Endothelial cell of umbilical vein (primary cell): ENCODE data around the gene HSPA5. TPM values are rescaled to one million over a fixed set of nuclear protein-coding genes. Genes with fewer than 3 reads are reported as not detected.

ENCODE experiments used
- BruUV-seq: library from RNA; stranded (reverse); fragments of 400-500 nt; replicated peaks from 2 replicates; lab custom pipeline; 2021; lab: Mats Ljungman, UMichigan
- CTCF ChIA-PET: fragments of 300-600, 350-600 bp; sonication (Branson Sonifier 250); formaldehyde crosslinking; loops from one replicate; lab custom pipeline; 2021; ENCODE audit warnings: antibody characterized with exemption, inconsistent platforms; lab: Charles Lee
- POLR2A ChIA-PET: fragments of 300-600, 350-600 bp; sonication (Branson Sonifier 250); formaldehyde crosslinking; loops from one replicate; lab custom pipeline; 2021; ENCODE audit warnings: antibody characterized with exemption, inconsistent platforms; lab: Charles Lee
- DNase-seq: peaks from one replicate; pipeline ENCODE4 v3.0.0-alpha.2; 2011; ENCODE audit warnings: low read depth, low spot score
- FAIRE-seq: peaks from 2 replicates; lab custom pipeline; 2011; peaks lifted over from hg19 to GRCh38; lab: Jason Lieb, UNC
- H2AFZ ChIP-seq: 2 replicates; pipeline ENCODE4 v1.6.0; 2012; ENCODE audit warnings: low read depth, low read length, control low read depth, inconsistent platforms
- H3K27ac ChIP-seq: 2 replicates; pipeline ENCODE4 v1.5.1; 2011; ENCODE audit warnings: low read depth, mild to moderate bottlenecking, control low read depth, low read length, moderate library complexity; ENCODE audit not compliant: insufficient read depth
- H3K27me3 ChIP-seq, 2 experiments: 2 replicates each; pipeline versions ENCODE4 v1.6.0 to v1.6.1; 2011; ENCODE audit warnings: low read length in 2 of 2, mixed read lengths in 1 of 2; ENCODE audit not compliant: control insufficient read depth in 2 of 2, insufficient read depth in 2 of 2
- H3K36me3 ChIP-seq, 2 experiments: 2 replicates in 1 of 2; 3 replicates in 1 of 2; pipeline ENCODE4 v1.5.1; 2011; ENCODE audit warnings: low read length in 2 of 2, mild to moderate bottlenecking in 1 of 2, moderate library complexity in 1 of 2; ENCODE audit not compliant: control insufficient read depth in 2 of 2, insufficient read depth in 2 of 2; ENCODE audit errors: extremely low read depth in 1 of 2
- H3K4me1 ChIP-seq: 3 replicates; pipeline ENCODE4 v1.5.1; 2011; ENCODE audit warnings: mild to moderate bottlenecking, low read length; ENCODE audit not compliant: control insufficient read depth, insufficient read depth; ENCODE audit errors: extremely low read depth
- H3K4me2 ChIP-seq: 2 replicates; pipeline ENCODE4 v1.6.1; 2011; ENCODE audit warnings: low read length, control low read depth, mixed read lengths; ENCODE audit not compliant: insufficient read depth
- H3K4me3 ChIP-seq, 3 experiments: fragments of 200-600 bp in 1 of 3; sonication (generic), shearing (Covaris generic) in 1 of 3; replicated peaks in 1 of 3; 2 replicates each; pipeline ENCODE4 v1.5.1; 2011 to 2016; ENCODE audit warnings: control low read depth in 3 of 3, low read length in 3 of 3, mild to moderate bottlenecking in 2 of 3, inconsistent platforms in 1 of 3, low read depth in 1 of 3, moderate library complexity in 1 of 3; ENCODE audit not compliant: insufficient read depth in 1 of 3
- H3K79me2 ChIP-seq: 2 replicates; pipeline ENCODE4 v1.6.0; 2012; ENCODE audit warnings: low read length, inconsistent platforms; ENCODE audit not compliant: control insufficient read depth, insufficient read depth
- H3K9ac ChIP-seq: replicated peaks from 2 replicates; pipeline ENCODE3; 2011; ENCODE audit warnings: low read length, control low read depth; ENCODE audit not compliant: insufficient read depth; ENCODE audit errors: extremely low read depth
- H3K9me1 ChIP-seq: replicated peaks from 3 replicates; pipeline ENCODE4 v1.6.0; 2011; ENCODE audit warnings: mild to moderate bottlenecking, low read length; ENCODE audit not compliant: control insufficient read depth, insufficient read depth; ENCODE audit errors: extremely low read depth
- H3K9me3 ChIP-seq: replicated peaks from 2 replicates; pipeline ENCODE4 v1.5.1; 2012; ENCODE audit warnings: low read length, inconsistent platforms; ENCODE audit not compliant: control insufficient read depth, insufficient read depth
- H4K20me1 ChIP-seq: replicated peaks from 2 replicates; pipeline ENCODE3; 2011; ENCODE audit warnings: mild to moderate bottlenecking, low read length; ENCODE audit not compliant: control insufficient read depth, insufficient read depth; ENCODE audit errors: extremely low read depth
- EZH2 ChIP-seq: IDR thresholded peaks from 2 replicates; pipeline ENCODE4 v1.6.1; 2012; ENCODE audit warnings: borderline replicate concordance, low read depth, mild to moderate bottlenecking, moderate library complexity, low read length, inconsistent platforms; ENCODE audit not compliant: severe bottlenecking
- FOS ChIP-seq: IDR thresholded peaks from 2 replicates; pipeline ENCODE4 v1.6.1; 2011; ENCODE audit warnings: mild to moderate bottlenecking, low read length, moderate library complexity, borderline replicate concordance; ENCODE audit not compliant: insufficient read depth
- GATA2 ChIP-seq: IDR thresholded peaks from 2 replicates; pipeline ENCODE4 v1.7.0; 2011; ENCODE audit warnings: low read depth, mild to moderate bottlenecking, moderate library complexity, mixed read lengths, low read length; ENCODE audit not compliant: insufficient read length, insufficient read depth
- JUN ChIP-seq: IDR thresholded peaks from 2 replicates; pipeline ENCODE4 v1.6.1; 2011; ENCODE audit warnings: borderline replicate concordance, low read depth; ENCODE audit not compliant: insufficient read length, insufficient read depth
- MYC ChIP-seq: IDR thresholded peaks from one replicate; pipeline ENCODE4 v1.6.1; 2011; ENCODE audit warnings: mild to moderate bottlenecking, low read depth, low read length
- POLR2A ChIP-seq: IDR thresholded peaks from 2 replicates; pipeline ENCODE4 v1.6.1; 2012; ENCODE audit warnings: low read depth, mild to moderate bottlenecking, control low read depth, low read length
- POLR2AphosphoS5 ChIP-seq: IDR thresholded peaks from 2 replicates; pipeline ENCODE4 v1.6.1; 2012; ENCODE audit warnings: low read depth, mild to moderate bottlenecking, control low read depth, low read length, moderate library complexity; ENCODE audit not compliant: insufficient read depth
- dilution Hi-C: fragments of 300-500 bp; cut with MboI; formaldehyde crosslinking; loops from one replicate; pipeline ENCODE4 v1.15.0; 2019; ENCODE audit warnings: low sequenced_read_pairs; ENCODE audit not compliant: extremely low pct_ligation_motif_present
- intact Hi-C: fragments of 100-400 bp; cut with micrococcal nuclease; formaldehyde crosslinking; loops from one replicate; pipeline ENCODE4 v1.10.0; 2022
- polyA plus RNA-seq, 4 experiments: library from polyadenylated mRNA; depleted of rRNA in 3 of 4; stranded (reverse) in 3 of 4; unstranded in 1 of 4; fragments of >200 nt; gene quantifications; 2 replicates each; pipeline versions ENCODE4 v1.2.1 to v1.2.3, GENCODE V29; 2011 to 2012; ENCODE audit warnings: missing spikeins in 1 of 4
- total RNA-seq: library from RNA; stranded (reverse); gene quantifications from 2 replicates; pipeline ENCODE4 v1.2.3, GENCODE V29; 2021
- TF ChIP-seq, protein P1 (sequence below): IDR thresholded peaks from 2 replicates; pipeline ENCODE4 v1.6.1; 2011; ENCODE audit not compliant: insufficient read depth, insufficient read length
- TF ChIP-seq, protein P2 (sequence below), 2 donors: IDR thresholded peaks; 1 replicate in 1 of 2; 2 replicates in 1 of 2; pipeline ENCODE4 v1.5.1; 2011; ENCODE audit warnings: low read length in 2 of 2, mild to moderate bottlenecking in 2 of 2, moderate library complexity in 2 of 2, control low read depth in 1 of 2, inconsistent platforms in 1 of 2, low read depth in 1 of 2; ENCODE audit not compliant: insufficient read depth in 1 of 2; ENCODE audit errors: extremely low read depth in 1 of 2

The HSPA5 gene
- total and polyA plus RNA-seq, 2 donors (not counting 3 experiments of a cell fraction or from before 2014, with no cell fraction given) = 247 to 538 TPM

DNA sequence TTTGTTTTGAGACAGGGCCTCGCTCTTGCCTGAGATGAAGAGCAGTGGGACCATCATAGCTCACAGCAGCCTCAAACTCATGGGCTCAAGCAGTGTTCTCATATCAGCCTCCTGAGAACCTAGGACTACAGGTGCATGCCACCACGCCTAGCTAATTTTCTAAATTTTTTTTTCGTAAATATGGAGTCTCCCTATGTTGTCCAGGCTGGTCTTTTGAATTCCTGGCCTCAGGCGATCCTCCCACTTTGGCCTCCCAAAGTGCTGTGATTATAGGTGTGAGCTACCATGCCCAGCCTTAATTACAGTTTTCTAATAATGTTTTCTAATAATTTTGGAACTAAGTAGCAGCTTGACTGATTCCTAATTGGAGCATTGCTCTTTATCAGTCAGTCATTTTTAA is 35.6 kb upstream of the HSPA5 start:
- no peak overlapping the region for H3K4me2 ChIP-seq
- intact Hi-C loops = no loop called here
- DNase-seq = no peak
- FAIRE-seq = no peak
- H3K36me3 ChIP-seq = no peaks in the 10 kb centered on the region
- ChIA-PET CTCF (interaction anchor here (1.0 kb wide), 1 partner anchor 11 kb away, joined by 4 read pairs; no protein-coding TSS in a partner anchor), POLR2A (no interaction called here)
- H3K27me3 ChIP-seq = no peaks in the 10 kb centered on the region
- no TSS peak for BruUV-seq
- peaks cover 76% of the 10 kb centered on the region for H3K79me2 ChIP-seq
- H3K4me3 ChIP-seq = no peak overlapping the region
- no peaks in the 10 kb centered on the region for H4K20me1 ChIP-seq
- H2AFZ ChIP-seq = no peak overlapping the region
- no peaks in the 10 kb centered on the region for H3K9me1 ChIP-seq
- no peak overlapping the region for H3K9ac ChIP-seq
- H3K9me3 ChIP-seq = no peaks in the 10 kb centered on the region
- no peak overlapping the region for H3K27ac ChIP-seq
- no peaks in the 10 kb centered on the region for H3K4me1 ChIP-seq
- TF ChIP-seq EZH2 (no peak), FOS (no peak), JUN (no peak), POLR2AphosphoS5 (no peak), MYC (no peak), POLR2A (no peak), GATA2 (no peak)
- TF ChIP-seq, protein P1, sequence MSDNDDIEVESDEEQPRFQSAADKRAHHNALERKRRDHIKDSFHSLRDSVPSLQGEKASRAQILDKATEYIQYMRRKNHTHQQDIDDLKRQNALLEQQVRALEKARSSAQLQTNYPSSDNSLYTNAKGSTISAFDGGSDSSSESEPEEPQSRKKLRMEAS = no peak
- TF ChIP-seq, protein P2, sequence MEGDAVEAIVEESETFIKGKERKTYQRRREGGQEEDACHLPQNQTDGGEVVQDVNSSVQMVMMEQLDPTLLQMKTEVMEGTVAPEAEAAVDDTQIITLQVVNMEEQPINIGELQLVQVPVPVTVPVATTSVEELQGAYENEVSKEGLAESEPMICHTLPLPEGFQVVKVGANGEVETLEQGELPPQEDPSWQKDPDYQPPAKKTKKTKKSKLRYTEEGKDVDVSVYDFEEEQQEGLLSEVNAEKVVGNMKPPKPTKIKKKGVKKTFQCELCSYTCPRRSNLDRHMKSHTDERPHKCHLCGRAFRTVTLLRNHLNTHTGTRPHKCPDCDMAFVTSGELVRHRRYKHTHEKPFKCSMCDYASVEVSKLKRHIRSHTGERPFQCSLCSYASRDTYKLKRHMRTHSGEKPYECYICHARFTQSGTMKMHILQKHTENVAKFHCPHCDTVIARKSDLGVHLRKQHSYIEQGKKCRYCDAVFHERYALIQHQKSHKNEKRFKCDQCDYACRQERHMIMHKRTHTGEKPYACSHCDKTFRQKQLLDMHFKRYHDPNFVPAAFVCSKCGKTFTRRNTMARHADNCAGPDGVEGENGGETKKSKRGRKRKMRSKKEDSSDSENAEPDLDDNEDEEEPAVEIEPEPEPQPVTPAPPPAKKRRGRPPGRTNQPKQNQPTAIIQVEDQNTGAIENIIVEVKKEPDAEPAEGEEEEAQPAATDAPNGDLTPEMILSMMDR (IDR thresholded peaks at IDR 0.05; ENCODE audit: extremely low read depth in 1 of 2, insufficient read depth in 1 of 2, low read depth in 1 of 2, low read length in 2 of 2) = no peak
- dilution Hi-C loops = no loop called here
